A673 (cell line): ENCODE data around the gene FBXL7. TPM values are rescaled to one million over a fixed set of nuclear protein-coding genes. Genes with fewer than 3 reads are reported as not detected.

Experiments
- BruUV-seq: library from RNA; stranded (reverse); fragments of 400-500 nt; replicated peaks from 2 replicates; lab custom pipeline; 2021; lab: Mats Ljungman, UMichigan
- CTCF ChIA-PET: fragments of 300-600 bp; sonication (Branson Sonifier 250); formaldehyde crosslinking; loops from one replicate; lab custom pipeline; 2022; ENCODE audit warnings: antibody characterized with exemption; lab: Charles Lee
- POLR2A ChIA-PET: fragments of 300-600 bp; sonication (Branson Sonifier 250); formaldehyde crosslinking; loops from one replicate; lab custom pipeline; 2022; ENCODE audit warnings: antibody characterized with exemption; ENCODE audit not compliant: low non-redundant PET; lab: Charles Lee
- DNase-seq: peaks from one replicate; pipeline ENCODE4 v3.0.0-alpha.2; 2015; ENCODE audit warnings: low spot score
- H3K27ac ChIP-seq: fragments of 200-600 bp; sonication (generic); 2 replicates; pipeline ENCODE4 v1.5.1; 2016; ENCODE audit warnings: mixed run types, low read depth, mild to moderate bottlenecking, mixed read lengths, antibody characterized with exemption, low read length; ENCODE audit not compliant: poor library complexity, severe bottlenecking
- H3K27me3 ChIP-seq: fragments of 200-600 bp; sonication (generic); replicated peaks from 2 replicates; pipeline ENCODE4 v1.6.1; 2017; ENCODE audit warnings: mixed run types, low read depth, mild to moderate bottlenecking, mixed read lengths, antibody characterized with exemption, low read length; ENCODE audit not compliant: insufficient read depth, poor library complexity
- H3K36me3 ChIP-seq: fragments of 200-600 bp; sonication (generic); 2 replicates; pipeline ENCODE4 v1.6.1; 2016; ENCODE audit warnings: mixed run types, mild to moderate bottlenecking, mixed read lengths, antibody characterized with exemption, low read length; ENCODE audit not compliant: insufficient read depth, poor library complexity, severe bottlenecking
- H3K4me1 ChIP-seq: fragments of 200-600 bp; sonication (generic); 2 replicates; pipeline ENCODE4 v1.6.1; 2017; ENCODE audit warnings: mixed run types, mild to moderate bottlenecking, mixed read lengths, antibody characterized with exemption, low read length; ENCODE audit not compliant: insufficient read depth, poor library complexity, severe bottlenecking
- H3K4me3 ChIP-seq: fragments of 200-600 bp; sonication (generic); 2 replicates; pipeline ENCODE4 v1.5.1; 2016; ENCODE audit warnings: low read depth, mixed run types, mild to moderate bottlenecking, mixed read lengths, low read length; ENCODE audit not compliant: poor library complexity, severe bottlenecking
- H3K9me3 ChIP-seq: fragments of 200-600 bp; sonication (generic); 2 replicates; pipeline ENCODE4 v1.6.1; 2016; ENCODE audit warnings: mixed run types, low read depth, mild to moderate bottlenecking, mixed read lengths, antibody characterized with exemption, low read length; ENCODE audit not compliant: poor library complexity, severe bottlenecking
- CTCF ChIP-seq: fragments of 300-800, 200-600 bp; sonication (generic); conservative IDR thresholded peaks from 2 replicates; pipeline ENCODE4 v1.5.1; 2017; ENCODE audit warnings: low read depth, mild to moderate bottlenecking, antibody characterized with exemption, low read length, moderate library complexity, mixed read lengths
- EZH2 ChIP-seq: fragments of 200-600 bp; sonication (generic); IDR thresholded peaks from 2 replicates; pipeline ENCODE4 v1.6.1; 2017; ENCODE audit warnings: borderline replicate concordance, low read depth, mild to moderate bottlenecking, mixed read lengths, antibody characterized with exemption, low read length; ENCODE audit not compliant: poor library complexity, severe bottlenecking
- intact Hi-C: fragments of 100-400 bp; cut with micrococcal nuclease; formaldehyde crosslinking; loops from one replicate; pipeline ENCODE4 v1.10.0; 2022; ENCODE audit not compliant: unreplicated experiment
- total RNA-seq: library from RNA; stranded (reverse); gene quantifications from 2 replicates; pipeline ENCODE4 v1.2.3, GENCODE V29; 2021

Gene FBXL7
- total RNA-seq, 1 experiment from 2014 or later = 5.9 TPM

DNA sequence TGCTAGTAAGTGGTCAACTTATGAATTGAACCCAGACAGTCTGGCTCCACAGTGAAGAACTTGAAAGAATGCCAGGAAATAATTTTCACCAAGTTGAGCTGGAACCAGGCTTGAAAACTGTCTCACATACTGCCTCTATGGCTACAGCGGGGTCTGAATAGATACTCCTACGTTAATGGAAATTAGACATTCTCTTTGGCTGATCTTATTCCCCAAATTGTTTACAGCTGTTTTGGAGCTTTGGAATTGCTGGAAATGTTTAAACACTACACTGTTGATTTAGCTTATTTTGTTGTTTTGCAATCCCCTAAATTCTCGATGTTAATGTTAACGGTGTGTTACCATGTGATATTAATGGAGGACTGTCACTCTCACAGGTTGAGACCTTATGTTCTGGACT lies 146.4 kb downstream of the FBXL7 start:
- no peak overlapping the region for H3K4me3 ChIP-seq
- BruUV-seq = no TSS peak
- no peak for DNase-seq
- H3K9me3 ChIP-seq = peaks cover 6% of the 10 kb centered on the region
- ChIA-PET CTCF (no interaction called here), POLR2A (no interaction called here)
- no peaks in the 10 kb centered on the region for H3K4me1 ChIP-seq
- H3K27me3 ChIP-seq = no peaks in the 10 kb centered on the region
- TF ChIP-seq EZH2 = no peak
- no peak for TF ChIP-seq CTCF
- H3K36me3 ChIP-seq = no peaks in the 10 kb centered on the region
- no peak overlapping the region for H3K27ac ChIP-seq
- intact Hi-C loops = no loop called here

GRCh38 chr5:15647251-15647650 lies 147.3 kb downstream of the FBXL7 start:
- POLR2A ChIA-PET = no interaction called here
- intact Hi-C loops = no loop called here

GRCh38 chr5:15650266-15650665 lies 150.3 kb downstream of the FBXL7 start:
- Histone ChIP-seq H3K27ac (no peak overlapping the region), H3K4me3 (no peak overlapping the region), H3K4me1 (no peaks in the 10 kb centered on the region), H3K27me3 (no peaks in the 10 kb centered on the region), H3K9me3 (peaks cover 15% of the 10 kb centered on the region), H3K36me3 (no peaks in the 10 kb centered on the region)
- no TSS peak for BruUV-seq
- intact Hi-C loops = no loop called here
- ChIA-PET CTCF (no interaction called here), POLR2A (no interaction called here)
- DNase-seq = no peak
- TF ChIP-seq CTCF (no peak), EZH2 (no peak)

More at GRCh38 chr5:15647251-15647650, 147.3 kb downstream of the FBXL7 start:
- CTCF ChIA-PET = no interaction called here
- DNase-seq = no peak
- BruUV-seq = no TSS peak
- no peaks in the 10 kb centered on the region for H3K4me1 ChIP-seq
- H3K4me3 ChIP-seq = no peak overlapping the region
- H3K27me3 ChIP-seq = no peaks in the 10 kb centered on the region
- TF ChIP-seq EZH2 = no peak
- TF ChIP-seq CTCF = no peak
- no peaks in the 10 kb centered on the region for H3K36me3 ChIP-seq
- H3K9me3 ChIP-seq = peaks cover 10% of the 10 kb centered on the region
- no peak overlapping the region for H3K27ac ChIP-seq
